ENCODE data around the gene CRB2.
A peak's percentile ranks its signal among the peaks of the same experiment; 100 is the strongest.

The CRB2 gene

GRCh38 chr9:123346026-123346425 lies 10.0 kb upstream of the CRB2 start:
- no peak overlapping the region for H3K27ac Mint-ChIP-seq
- peaks cover 2 to 5% of the 10 kb centered on the region in 2 donors for H3K4me1 Mint-ChIP-seq (ENCODE audit: low read depth in 2 of 2)
- H3K9me3 Mint-ChIP-seq: no peaks in the 10 kb centered on the region
- H3K36me3 Mint-ChIP-seq (ENCODE audit: insufficient read depth): no peaks in the 10 kb centered on the region
- no peak for DNase-seq
- no peak overlapping the region for H3K4me3 Mint-ChIP-seq
- H3K27me3 Mint-ChIP-seq: peaks cover 7 to 10% of the 10 kb centered on the region in 2 donors
- ATAC-seq (replicated peaks): no peak

GRCh38 chr9:123346826-123347225 lies 9.2 kb upstream of the CRB2 start:
- Mint-ChIP-seq H3K4me1 (ENCODE audit: low read depth in 2 of 2) (peaks cover 0 to 5% of the 10 kb centered on the region in 2 donors), H3K4me3 (no peak overlapping the region), H3K27me3 (peaks cover 11 to 13% of the 10 kb centered on the region in 2 donors), H3K36me3 (ENCODE audit: insufficient read depth) (no peaks in the 10 kb centered on the region), H3K9me3 (no peaks in the 10 kb centered on the region), H3K27ac (no peak overlapping the region)
- no peak for DNase-seq
- ATAC-seq (replicated peaks): no peak

DNA sequence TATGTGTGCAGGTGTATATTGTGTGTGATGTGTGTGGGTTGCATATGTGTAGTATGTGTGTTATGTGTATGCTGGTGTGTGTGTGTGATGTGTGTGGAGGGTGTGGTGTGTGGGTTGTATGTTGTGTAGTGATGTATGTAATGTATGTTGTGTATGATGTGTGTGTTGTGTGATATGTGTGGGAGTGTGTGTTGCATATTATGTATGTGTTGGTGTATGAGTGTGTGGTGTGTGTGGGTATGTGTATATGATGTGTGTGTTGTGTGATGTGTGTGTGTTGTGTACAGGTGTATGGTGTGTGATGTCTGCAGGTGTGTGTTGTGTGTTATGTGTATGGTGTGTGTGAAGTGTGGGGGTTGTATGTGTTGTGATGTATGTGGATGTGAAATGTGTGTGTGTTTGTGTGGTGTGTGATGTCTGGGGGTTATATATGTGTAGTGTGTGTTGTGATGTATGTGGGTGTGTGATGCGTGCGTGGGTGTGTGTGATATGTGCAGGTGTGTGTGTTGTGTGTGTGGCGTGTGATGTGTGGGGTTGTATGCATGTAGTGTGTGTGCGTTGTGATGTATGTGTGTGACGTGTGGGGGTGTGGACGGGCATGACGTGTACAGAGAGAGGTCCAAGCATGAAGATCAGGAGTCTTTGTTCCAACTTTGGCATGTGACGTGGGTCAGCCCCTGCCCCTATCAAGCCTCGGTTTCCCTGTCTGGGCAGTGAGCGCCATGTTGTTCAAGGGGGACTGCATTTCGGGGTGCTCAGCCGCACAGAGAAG lies 8.5 kb upstream of the CRB2 start:
- Mint-ChIP-seq H3K9me3 (no peaks in the 10 kb centered on the region), H3K27me3 (peaks cover 15% of the 10 kb centered on the region in 2 donors), H3K36me3 (ENCODE audit: insufficient read depth) (no peaks in the 10 kb centered on the region), H3K4me3 (no peak overlapping the region), H3K4me1 (ENCODE audit: low read depth in 2 of 2) (peaks cover 0 to 5% of the 10 kb centered on the region in 2 donors), H3K27ac (no peak overlapping the region)
- DNase-seq (no peak), ATAC-seq (replicated peaks) (no peak)

- H3K36me3 Mint-ChIP-seq (ENCODE audit: insufficient read depth): no peaks in the 10 kb centered on the region
- peaks cover 0 to 5% of the 10 kb centered on the region in 2 donors for H3K4me1 Mint-ChIP-seq (ENCODE audit: low read depth in 2 of 2)
- no peak for ATAC-seq (replicated peaks)
- no peaks in the 10 kb centered on the region for H3K9me3 Mint-ChIP-seq
- no peak overlapping the region for H3K4me3 Mint-ChIP-seq
- DNase-seq: no peak
- H3K27me3 Mint-ChIP-seq: peaks cover 19 to 25% of the 10 kb centered on the region in 2 donors
- no peak overlapping the region for H3K27ac Mint-ChIP-seq
Observed at GRCh38 chr9:123348317-123348992, 7.5 kb upstream of the CRB2 start.

- ATAC-seq (replicated peaks) (no peak), DNase-seq (no peak)
- no peaks in the 10 kb centered on the region for H3K36me3 Mint-ChIP-seq (ENCODE audit: insufficient read depth)
- H3K27ac Mint-ChIP-seq: no peak overlapping the region
- no peaks in the 10 kb centered on the region for H3K9me3 Mint-ChIP-seq
- H3K27me3 Mint-ChIP-seq: peaks cover 19 to 30% of the 10 kb centered on the region in 2 donors
- no peak overlapping the region for H3K4me3 Mint-ChIP-seq
- H3K4me1 Mint-ChIP-seq (ENCODE audit: low read depth in 2 of 2): peaks cover 2 to 6% of the 10 kb centered on the region in 2 donors
Observed at GRCh38 chr9:123349033-123349432, 7.0 kb upstream of the CRB2 start.

GRCh38 chr9:123349691-123350480 lies 6.1 kb upstream of the CRB2 start:
- Mint-ChIP-seq H3K4me3 (no peak overlapping the region), H3K9me3 (no peaks in the 10 kb centered on the region), H3K27ac (peak overlapping the region in 1 of 2 donors; percentile 1)

GRCh38 chr9:123350590-123351310 lies 5.2 kb upstream of the CRB2 start:
- H3K27ac Mint-ChIP-seq: peak overlapping the region in 1 of 2 donors; percentile 1

More at GRCh38 chr9:123349691-123350480, 6.1 kb upstream of the CRB2 start:
- Mint-ChIP-seq H3K36me3 (ENCODE audit: insufficient read depth) (no peaks in the 10 kb centered on the region), H3K27me3 (peaks cover 21 to 38% of the 10 kb centered on the region in 2 donors), H3K4me1 (ENCODE audit: low read depth in 2 of 2) (peaks cover 4 to 8% of the 10 kb centered on the region in 2 donors)
- DNase-seq: peak; percentile 65 to 72 (median 67)
- peak; percentile 75 for ATAC-seq (replicated peaks)

DNA sequence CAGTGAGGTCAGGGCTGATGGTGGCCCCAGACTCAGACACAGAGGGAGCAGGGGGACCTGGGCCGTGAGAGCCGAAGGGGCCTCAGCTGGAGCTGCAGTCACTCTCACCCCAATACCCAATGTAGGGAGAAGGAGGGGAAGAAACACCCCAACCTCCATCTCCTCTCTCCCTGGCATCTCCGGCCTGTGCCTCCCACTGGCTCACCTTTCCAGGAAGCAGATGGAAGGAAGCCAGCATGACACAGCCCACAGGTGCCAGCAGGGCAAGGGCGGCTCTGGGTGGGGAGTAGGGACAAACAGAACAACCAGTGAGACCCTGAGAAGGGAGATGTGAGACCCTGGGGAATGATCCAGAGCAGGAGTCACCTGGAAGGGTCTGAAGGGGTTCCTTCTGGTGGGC lies 3.0 kb upstream of the CRB2 start:
- Mint-ChIP-seq H3K36me3 (ENCODE audit: insufficient read depth) (no peaks in the 10 kb centered on the region), H3K9me3 (no peaks in the 10 kb centered on the region), H3K27me3 (peaks cover 25 to 46% of the 10 kb centered on the region in 2 donors), H3K4me3 (no peak overlapping the region), H3K27ac (no peak overlapping the region), H3K4me1 (ENCODE audit: low read depth in 2 of 2) (peaks cover 4 to 8% of the 10 kb centered on the region in 2 donors)
- ATAC-seq (replicated peaks) (no peak), DNase-seq (no peak)

More at GRCh38 chr9:123350590-123351310, 5.2 kb upstream of the CRB2 start:
- Mint-ChIP-seq H3K9me3 (no peaks in the 10 kb centered on the region), H3K36me3 (ENCODE audit: insufficient read depth) (no peaks in the 10 kb centered on the region), H3K27me3 (peaks cover 25 to 46% of the 10 kb centered on the region in 2 donors), H3K4me1 (ENCODE audit: low read depth in 2 of 2) (peaks cover 4 to 8% of the 10 kb centered on the region in 2 donors), H3K4me3 (no peak overlapping the region)
- ATAC-seq (replicated peaks) (no peak), DNase-seq (no peak)

- H3K27me3 Mint-ChIP-seq: peaks cover 25 to 46% of the 10 kb centered on the region in 2 donors
- H3K27ac Mint-ChIP-seq: no peak overlapping the region
- H3K36me3 Mint-ChIP-seq (ENCODE audit: insufficient read depth): no peaks in the 10 kb centered on the region
- H3K9me3 Mint-ChIP-seq: no peaks in the 10 kb centered on the region
- peaks cover 4 to 8% of the 10 kb centered on the region in 2 donors for H3K4me1 Mint-ChIP-seq (ENCODE audit: low read depth in 2 of 2)
- ATAC-seq (replicated peaks) (peak; percentile 69), DNase-seq (peak; percentile 31 to 54 (median 46))
- H3K4me3 Mint-ChIP-seq: peak overlapping the region in 1 of 2 donors; percentile 37
Observed at GRCh38 chr9:123353984-123354591, 1.9 kb upstream of the CRB2 start.

- no peaks in the 10 kb centered on the region for H3K9me3 Mint-ChIP-seq
- DNase-seq (no peak), ATAC-seq (replicated peaks) (no peak)
- peaks cover 25 to 46% of the 10 kb centered on the region in 2 donors for H3K27me3 Mint-ChIP-seq
- H3K27ac Mint-ChIP-seq: no peak overlapping the region
- H3K36me3 Mint-ChIP-seq (ENCODE audit: insufficient read depth): no peaks in the 10 kb centered on the region
- H3K4me3 Mint-ChIP-seq: no peak overlapping the region
- H3K4me1 Mint-ChIP-seq (ENCODE audit: low read depth in 2 of 2): peaks cover 4 to 8% of the 10 kb centered on the region in 2 donors
Observed at GRCh38 chr9:123354806-123355508, 1.0 kb upstream of the CRB2 start.

- Mint-ChIP-seq H3K9me3 (no peaks in the 10 kb centered on the region), H3K4me3 (no peak overlapping the region), H3K4me1 (ENCODE audit: low read depth in 2 of 2) (peaks cover 3 to 4% of the 10 kb centered on the region in 2 donors), H3K27me3 (peaks cover 13 to 44% of the 10 kb centered on the region in 2 donors), H3K36me3 (ENCODE audit: insufficient read depth) (no peaks in the 10 kb centered on the region), H3K27ac (peak overlapping the region in 1 of 2 donors; percentile 20)
- DNase-seq (no peak), ATAC-seq (replicated peaks) (no peak)
Observed at GRCh38 chr9:123356851-123357742, 1.1 kb downstream of the CRB2 start.
